Pancreas (tissue), 10 donors: ENCODE results near the gene APLP2. TPM values are rescaled to one million over a fixed set of nuclear protein-coding genes. Genes with fewer than 3 reads are reported as not detected.

Source experiments
- ATAC-seq, 4 donors: fragments of 200-7000 bp; cut with Tn5 transposase; one replicate each; pipeline versions ENCODE4 v1.8.0 to v1.9.1; 2020; ENCODE audit warnings: mild to moderate bottlenecking in 4 of 4, moderate library complexity in 4 of 4
- DNase-seq, 6 donors: peaks; one replicate each; pipeline ENCODE4 v3.0.0-alpha.2; 2020
- FAIRE-seq: peaks from 2 replicates; lab custom pipeline; 2012; peaks lifted over from hg19 to GRCh38; lab: Jason Lieb, UNC
- H3K27ac ChIP-seq, 4 donors: fragments of 200-600 bp; sonication (generic); 1 replicate in 3 of 4; 2 replicates in 1 of 4; pipeline versions ENCODE4 v1.5.0 to v1.8.0; 2020
- H3K27me3 ChIP-seq, 4 donors: fragments of 200-600 bp; one replicate each; pipeline ENCODE4 v1.8.0; 2021
- H3K36me3 ChIP-seq, 3 donors: fragments of 200-600 bp; sonication (generic) in 1 of 3; one replicate each; pipeline versions ENCODE4 v1.5.0 to v1.8.0; 2020 to 2021
- H3K4me1 ChIP-seq, 3 donors: fragments of 200-600 bp; one replicate each; pipeline ENCODE4 v1.8.0; 2021
- H3K4me3 ChIP-seq, 4 donors: fragments of 200-600 bp; sonication (generic) in 2 of 4; one replicate each; pipeline versions ENCODE4 v1.5.0 to v1.8.0; 2020 to 2021
- H3K9me3 ChIP-seq, 4 donors: fragments of 200-600 bp; one replicate each; pipeline ENCODE4 v1.8.0; 2021
- WGBS, 2 donors: extraction: QIAGEN DNeasy Blood & Tissue Kit; methylation state at CpG; one replicate each; pipeline ENCODE4 v1.1.7; 2013; 5-methylcytosine and 5-hydroxymethylcytosine counted together
- intact Hi-C, 3 donors: fragments of 100-400 bp; cut with DNase I; formaldehyde crosslinking; loops; one replicate each; pipeline versions ENCODE4 v1.11.1 to v1.14.2; 2022
- polyA plus RNA-seq, 2 donors: library from polyadenylated mRNA; stranded (reverse); fragments of 200-250 nt; gene quantifications; one replicate each; pipeline ENCODE4 v1.2.3, GENCODE V29; 2013
- total RNA-seq, 6 donors: library from RNA; stranded (reverse); fragmentation: NEBNext Ultra II Directional in 4 of 6; extraction: Animal tissue kit (Norgen Biotek cat#: 25700) in 4 of 6; gene quantifications; one replicate each; pipeline versions ENCODE4 v1.2.1 to v1.2.4, GENCODE V29; 2021 to 2023
- TF ChIP-seq, protein P1 (sequence below), 4 donors: fragments of 200-600 bp; sonication (generic) in 3 of 4; IDR thresholded peaks; one replicate each; pipeline versions ENCODE4 v1.5.0 to v1.8.0; 2021; ENCODE audit warnings: antibody characterized with exemption in 4 of 4
- donor health status: healthy with polysubstance abuse.
- donor health status: DM: no; HTN: no; CAD: no; lungs with moderate emphysema.
- donor health status: DM: no; HTN: no; CAD: no.
- donor health status: control.
- donor health status: control.
- donor health status: Bipolar disorder and iron deficiency.
- donor health status: DM: yes; HTN: yes; CAD: no.
- donor health status: DM: no; HTN: no; CAD: no.
- donor health status: DM: no; HTN: no; CAD: no.
- donor health status: DM: yes; HTN: yes; CAD: no.

The APLP2 gene
- total and polyA plus RNA-seq, 8 donors, result 45.3 to 171 (median 101) TPM

DNA sequence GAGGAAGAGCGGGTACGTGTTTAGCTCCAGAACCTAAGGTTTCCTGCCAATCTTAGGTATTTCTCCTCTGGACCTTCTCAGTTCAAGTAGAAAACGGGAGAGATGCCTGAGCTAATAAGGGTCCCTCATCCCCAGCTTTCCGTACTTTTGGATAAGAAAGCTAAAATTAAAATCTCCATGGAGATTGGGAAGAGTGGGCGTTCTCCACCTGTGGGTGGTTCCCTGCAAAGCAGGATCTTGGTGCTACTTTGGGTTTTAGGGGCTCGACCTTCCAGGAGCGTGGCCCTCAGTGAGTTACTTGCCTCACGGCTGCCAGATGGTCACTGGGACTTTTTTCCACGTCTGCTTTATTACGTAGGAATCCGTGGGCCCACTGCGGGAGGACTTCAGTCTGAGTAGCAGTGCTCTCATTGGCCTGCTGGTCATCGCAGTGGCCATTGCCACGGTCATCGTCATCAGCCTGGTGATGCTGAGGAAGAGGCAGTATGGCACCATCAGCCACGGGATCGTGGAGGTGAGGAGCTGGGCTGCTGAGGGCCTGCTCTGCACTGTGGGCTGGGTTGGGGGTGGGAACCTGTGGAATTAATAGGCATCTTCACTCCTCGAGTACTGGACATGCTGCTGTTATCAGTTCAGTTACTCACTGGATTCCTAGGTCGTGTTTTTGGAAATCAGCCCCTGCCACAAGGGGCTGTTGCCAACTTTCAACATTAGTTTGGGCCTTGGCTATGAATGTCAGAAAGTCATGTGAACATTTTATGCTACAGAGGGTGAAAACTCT, 72.1 kb downstream of the APLP2 start:
- Histone ChIP-seq H3K4me1 (peaks cover 10 to 31% (median 30%) of the 10 kb centered on the region in 3 donors), H3K27me3 (no peaks in the 10 kb centered on the region), H3K36me3 (peaks cover 0 to 4% (median 4%) of the 10 kb centered on the region in 3 donors), H3K27ac (no peak overlapping the region), H3K4me3 (no peak overlapping the region), H3K9me3 (no peaks in the 10 kb centered on the region)
- TF ChIP-seq, protein P1, sequence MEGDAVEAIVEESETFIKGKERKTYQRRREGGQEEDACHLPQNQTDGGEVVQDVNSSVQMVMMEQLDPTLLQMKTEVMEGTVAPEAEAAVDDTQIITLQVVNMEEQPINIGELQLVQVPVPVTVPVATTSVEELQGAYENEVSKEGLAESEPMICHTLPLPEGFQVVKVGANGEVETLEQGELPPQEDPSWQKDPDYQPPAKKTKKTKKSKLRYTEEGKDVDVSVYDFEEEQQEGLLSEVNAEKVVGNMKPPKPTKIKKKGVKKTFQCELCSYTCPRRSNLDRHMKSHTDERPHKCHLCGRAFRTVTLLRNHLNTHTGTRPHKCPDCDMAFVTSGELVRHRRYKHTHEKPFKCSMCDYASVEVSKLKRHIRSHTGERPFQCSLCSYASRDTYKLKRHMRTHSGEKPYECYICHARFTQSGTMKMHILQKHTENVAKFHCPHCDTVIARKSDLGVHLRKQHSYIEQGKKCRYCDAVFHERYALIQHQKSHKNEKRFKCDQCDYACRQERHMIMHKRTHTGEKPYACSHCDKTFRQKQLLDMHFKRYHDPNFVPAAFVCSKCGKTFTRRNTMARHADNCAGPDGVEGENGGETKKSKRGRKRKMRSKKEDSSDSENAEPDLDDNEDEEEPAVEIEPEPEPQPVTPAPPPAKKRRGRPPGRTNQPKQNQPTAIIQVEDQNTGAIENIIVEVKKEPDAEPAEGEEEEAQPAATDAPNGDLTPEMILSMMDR (IDR thresholded peaks at IDR 0.05), result no peak
- ATAC-seq (no peak), DNase-seq (no peak), FAIRE-seq (no peak)
- 85 to 86% methylated on average over 19 of the region's 19 CpGs for WGBS, 2 donors
- intact Hi-C loops, result no loop called here

DNA sequence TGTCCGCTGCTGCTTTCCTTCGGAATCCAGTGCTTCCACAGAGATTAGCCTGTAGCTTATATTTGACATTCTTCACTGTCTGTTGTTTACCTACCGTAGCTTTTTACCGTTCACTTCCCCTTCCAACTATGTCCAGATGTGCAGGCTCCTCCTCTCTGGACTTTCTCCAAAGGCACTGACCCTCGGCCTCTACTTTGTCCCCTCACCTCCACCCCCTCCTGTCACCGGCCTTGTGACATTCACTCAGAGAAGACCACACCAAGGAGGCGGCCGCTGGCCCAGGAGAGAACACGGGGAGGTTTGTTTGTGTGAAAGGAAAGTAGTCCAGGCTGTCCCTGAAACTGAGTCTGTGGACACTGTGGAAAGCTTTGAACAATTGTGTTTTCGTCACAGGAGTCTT, 74.4 kb downstream of the APLP2 start:
- no peak for ATAC-seq
- WGBS, 2 donors, result 51 to 57% methylated on average over 10 of the region's 10 CpGs
- H3K27ac ChIP-seq, result peak overlapping the region in 3 of 4 donors; percentile 69 to 87 (median 74)

DNA sequence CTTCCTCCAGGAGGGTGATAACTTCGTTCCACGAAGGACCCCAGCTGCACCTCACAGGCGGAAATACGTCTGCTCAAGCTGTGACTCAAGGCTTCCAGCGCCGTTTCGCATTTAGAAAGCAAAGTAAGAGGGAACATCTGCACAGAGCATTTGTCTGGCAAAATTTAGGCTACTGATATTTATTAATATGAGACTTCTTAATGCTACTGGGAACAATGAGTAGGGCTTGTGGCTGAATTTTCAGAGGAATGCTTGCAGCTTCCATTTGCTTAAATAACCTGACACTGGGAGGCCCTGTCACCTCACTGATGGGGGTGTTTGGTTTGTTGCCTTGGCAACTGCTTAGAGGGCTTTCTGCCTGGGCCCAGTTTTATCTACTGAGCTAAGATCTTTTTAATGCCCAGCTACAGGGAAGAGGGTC, 75.2 kb downstream of the APLP2 start:
- H3K27ac ChIP-seq, result peak overlapping the region; percentile 58 to 87 (median 72)
- peaks cover 10 to 40% (median 30%) of the 10 kb centered on the region in 3 donors for H3K4me1 ChIP-seq
- peaks cover 0 to 4% (median 0%) of the 10 kb centered on the region in 3 donors for H3K36me3 ChIP-seq
- no peak overlapping the region for H3K4me3 ChIP-seq
- TF ChIP-seq, protein P1 (IDR thresholded peaks at IDR 0.05), result no peak
- WGBS, 2 donors, result 75 to 80% methylated on average over 7 of the region's 7 CpGs
- ATAC-seq (peak; percentile 11 to 48 (median 40)), FAIRE-seq (no peak), DNase-seq (peak in 2 of 6 donors; percentile 38 to 40)
- no peaks in the 10 kb centered on the region for H3K27me3 ChIP-seq
- H3K9me3 ChIP-seq, result no peaks in the 10 kb centered on the region
- intact Hi-C loops, result no loop called here

More for the DNA sequence above, 74.4 kb downstream of the APLP2 start:
- Histone ChIP-seq H3K36me3 (peaks cover 0 to 4% (median 0%) of the 10 kb centered on the region in 3 donors), H3K4me1 (peaks cover 10 to 40% (median 30%) of the 10 kb centered on the region in 3 donors), H3K27me3 (no peaks in the 10 kb centered on the region), H3K4me3 (no peak overlapping the region), H3K9me3 (no peaks in the 10 kb centered on the region)
- intact Hi-C loops, result no loop called here
- FAIRE-seq (no peak), DNase-seq (peak in 1 of 6 donors; percentile 43)
- TF ChIP-seq, protein P1 (IDR thresholded peaks at IDR 0.05), result no peak

DNA sequence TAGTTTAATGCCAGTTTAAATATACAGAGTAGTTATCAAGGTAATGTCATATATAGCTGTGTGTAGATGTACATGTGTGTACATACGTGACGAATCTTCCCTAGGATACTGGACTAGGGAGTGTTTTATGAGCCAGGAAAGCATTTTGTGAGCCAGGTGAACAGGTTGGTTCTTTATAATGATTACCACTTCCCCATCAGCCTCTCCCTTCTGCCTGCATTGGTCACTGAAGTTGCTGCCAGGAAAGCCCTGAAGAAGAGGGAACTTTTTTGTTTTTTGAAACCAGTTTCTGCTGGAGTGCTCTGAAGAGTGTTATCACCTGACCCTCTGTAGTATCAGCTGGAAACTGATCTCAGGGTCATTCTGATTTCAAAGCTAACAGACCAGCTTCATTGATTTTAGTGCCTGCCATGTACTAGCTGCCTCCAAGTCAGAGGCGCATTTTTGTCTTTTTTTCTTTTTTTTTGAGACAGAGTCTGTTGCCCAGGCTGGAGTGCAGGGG, 75.7 kb downstream of the APLP2 start:
- ATAC-seq (peak; percentile 47 to 67 (median 62)), DNase-seq (peak in 1 of 6 donors; percentile 42), FAIRE-seq (no peak)
- Histone ChIP-seq H3K27ac (peak overlapping the region; percentile 58 to 87 (median 72)), H3K9me3 (no peaks in the 10 kb centered on the region), H3K4me1 (peaks cover 10 to 40% (median 30%) of the 10 kb centered on the region in 3 donors), H3K36me3 (peaks cover 0 to 4% (median 0%) of the 10 kb centered on the region in 3 donors), H3K27me3 (no peaks in the 10 kb centered on the region), H3K4me3 (no peak overlapping the region)
- 14 to 21% methylated on average over 3 of the region's 3 CpGs for WGBS, 2 donors
- intact Hi-C loops, result no loop called here
- TF ChIP-seq, protein P1 (IDR thresholded peaks at IDR 0.05), result no peak
